NCI-H2171 treated with DMSO at 0.1 percent for 48 hours (cell line): ENCODE data around the gene RASA3.
"Not testable (repeated sequence)": the region's sequence is repeated elsewhere in the genome, so short reads cannot be mapped to it uniquely, and the experiment has no call there.

ENCODE experiments used
- DNase-seq: peaks from one replicate; lab custom pipeline; 2025; lab: John Stamatoyannopoulos, UW

RASA3 gene

DNA sequence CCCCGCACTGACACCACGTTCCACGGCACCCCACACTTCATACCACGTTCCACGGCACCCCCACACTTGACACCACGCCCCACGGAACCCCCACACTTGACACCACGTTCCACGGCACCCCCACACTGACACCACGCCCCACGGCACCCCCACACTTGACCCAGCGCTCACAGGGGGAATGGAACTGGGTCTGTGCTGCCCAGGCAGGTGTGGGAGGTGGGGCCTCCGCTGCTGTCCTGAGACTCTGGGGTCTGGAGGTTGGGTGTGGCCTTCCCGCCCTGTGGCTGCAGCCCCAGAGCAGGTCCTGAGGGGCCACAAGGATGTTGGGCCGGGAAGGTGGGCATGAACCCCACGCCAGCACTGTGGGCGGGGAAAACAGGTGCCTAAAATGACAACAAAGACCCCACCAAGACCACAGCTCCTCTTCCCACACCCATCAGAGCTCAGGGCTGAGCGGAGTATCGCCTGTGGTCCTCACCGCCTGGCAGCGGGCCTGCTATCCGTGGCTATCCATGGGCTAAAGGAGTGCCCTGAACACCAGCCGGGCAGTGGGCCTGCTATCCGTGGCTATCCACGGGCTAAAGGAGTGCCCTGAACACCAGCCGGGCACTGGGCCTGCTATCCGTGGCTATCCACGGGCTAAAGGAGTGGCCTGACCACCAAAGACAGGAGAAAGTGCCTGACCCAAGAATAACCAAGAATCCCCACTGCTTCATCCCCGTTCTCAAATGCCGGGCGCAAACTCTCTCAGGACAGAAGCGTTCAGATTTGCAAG, 98.7 kb downstream of the RASA3 start:
- DNase-seq, result no peak

DNA sequence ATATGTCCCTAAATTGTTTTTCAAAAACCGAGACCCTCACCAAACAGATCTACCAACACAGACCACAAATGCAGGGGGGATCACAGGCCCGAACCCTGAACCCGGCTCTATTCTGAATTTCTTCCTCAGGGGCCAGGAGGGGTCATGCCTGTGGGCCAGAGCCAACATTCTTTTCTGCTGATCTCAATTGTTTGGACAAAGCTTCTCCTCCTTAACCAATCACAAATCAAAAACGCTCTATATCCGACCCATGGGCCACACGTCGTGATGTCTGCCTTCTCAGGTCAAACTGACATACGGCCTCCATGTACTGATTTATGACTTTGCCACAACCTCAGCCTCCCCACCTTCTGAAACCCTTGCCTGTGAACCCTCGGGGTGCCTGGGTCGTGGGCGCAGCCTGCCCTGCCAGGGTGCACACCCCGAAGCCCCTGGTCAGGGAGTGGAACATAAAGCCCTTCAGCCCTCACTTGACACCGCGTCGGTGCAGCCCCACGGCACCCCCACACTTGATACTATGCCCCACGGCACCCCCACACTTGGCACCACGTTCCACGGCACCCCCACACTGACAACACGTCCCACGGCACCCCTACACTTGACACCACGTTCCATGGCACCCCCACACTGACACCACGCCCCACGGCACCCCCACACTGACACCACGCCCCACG, 100.2 kb downstream of the RASA3 start:
- DNase-seq, result no peak

DNA sequence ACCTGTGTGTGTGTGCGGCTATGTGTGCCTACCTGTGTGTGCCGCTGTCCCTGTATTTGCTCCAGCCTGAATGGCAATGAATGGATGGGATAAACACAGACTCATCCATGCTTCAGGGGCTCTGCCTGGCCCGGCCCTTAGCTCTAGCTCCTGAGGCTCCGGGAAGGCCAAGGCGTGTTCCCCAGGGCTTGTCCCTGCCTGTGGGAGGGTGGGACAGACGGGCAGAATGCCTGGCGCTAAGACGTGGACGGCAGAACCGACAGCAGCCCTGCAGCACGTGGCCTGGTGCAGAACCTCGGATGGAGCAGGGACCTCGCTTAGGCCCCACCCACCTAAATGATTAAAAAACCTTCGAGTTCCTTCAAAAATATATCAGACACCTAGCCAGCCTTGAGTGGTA, 100.8 kb downstream of the RASA3 start:
- DNase-seq, result no peak

- no peak for DNase-seq
These were observed 101.5 kb downstream of the RASA3 start for GRCh38 chr13:114030666-114031610.

GRCh38 chr13:114029866-114030625, 102.4 kb downstream of the RASA3 start:
- DNase-seq, result no peak

DNA sequence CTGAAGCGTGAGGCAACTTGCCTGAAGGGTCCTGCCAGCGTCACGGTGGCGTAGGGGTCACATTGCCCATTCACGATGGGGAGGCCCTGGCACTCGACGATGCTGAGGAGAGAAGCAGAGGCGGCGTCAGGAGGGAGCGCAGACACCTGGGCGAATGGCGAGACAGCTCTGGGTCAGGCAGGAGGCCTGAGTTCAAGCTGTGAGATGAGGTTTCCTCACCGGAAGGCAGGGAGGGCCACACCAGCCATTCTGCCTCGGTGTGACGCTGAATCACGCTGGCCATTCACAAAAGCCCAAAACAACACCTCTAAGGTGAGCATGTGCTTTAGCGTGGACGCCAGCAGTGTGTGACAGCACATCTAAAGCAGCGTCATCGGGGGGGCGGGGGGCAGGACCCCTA, 104.6 kb downstream of the RASA3 start:
- DNase-seq, result no peak

DNA sequence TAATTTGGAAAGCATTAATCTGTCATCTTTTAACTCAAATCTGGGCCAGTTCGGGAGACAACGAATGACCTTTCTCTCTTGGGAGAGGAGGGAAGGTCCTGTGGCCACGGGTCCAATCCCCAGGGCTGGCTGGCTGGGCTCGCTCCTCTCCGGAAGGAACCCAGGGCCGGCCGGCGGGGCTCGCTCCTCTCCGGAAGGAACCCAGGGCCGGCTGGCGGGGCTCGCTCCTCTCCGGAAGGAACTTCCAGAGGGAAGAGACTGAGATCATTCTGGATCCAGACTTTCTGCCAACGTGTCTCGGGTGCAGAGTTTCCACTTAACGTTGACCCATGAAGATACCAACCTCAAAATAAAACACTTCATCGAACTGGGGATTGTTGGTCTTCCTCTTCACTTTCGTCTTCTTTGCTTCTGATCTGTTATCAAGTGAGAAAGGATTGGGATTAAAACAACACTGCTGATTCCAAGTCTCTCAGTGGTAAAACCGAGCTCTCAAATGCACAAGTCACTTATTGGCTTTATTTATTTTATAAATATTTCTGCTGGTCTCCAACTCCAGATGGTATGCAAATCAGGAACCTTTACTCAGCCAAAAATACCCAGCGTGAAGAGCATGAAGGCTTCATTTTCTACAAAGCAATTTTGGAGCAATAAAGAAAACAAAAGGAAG, 105.2 kb downstream of the RASA3 start:
- DNase-seq, result no peak

DNA sequence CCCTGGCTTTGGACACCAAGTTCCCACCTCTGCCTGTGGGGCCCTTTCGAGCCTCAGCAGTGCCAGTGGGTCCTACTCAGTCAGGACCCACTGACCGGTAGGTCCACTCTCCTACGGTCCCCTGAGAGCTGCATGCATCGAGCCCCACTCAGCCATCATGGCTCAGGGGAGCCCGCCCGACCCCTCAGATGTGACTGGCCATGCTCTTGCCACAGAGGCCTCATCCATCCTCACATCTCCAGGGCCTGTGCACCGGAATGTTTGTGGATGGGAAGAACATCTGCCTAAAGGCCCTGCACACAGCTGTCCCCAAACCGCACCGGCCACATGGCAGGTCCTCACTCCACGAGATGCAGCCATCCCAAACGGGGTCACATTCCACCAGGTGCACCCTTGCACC, 105.9 kb downstream of the RASA3 start:
- no peak for DNase-seq

DNA sequence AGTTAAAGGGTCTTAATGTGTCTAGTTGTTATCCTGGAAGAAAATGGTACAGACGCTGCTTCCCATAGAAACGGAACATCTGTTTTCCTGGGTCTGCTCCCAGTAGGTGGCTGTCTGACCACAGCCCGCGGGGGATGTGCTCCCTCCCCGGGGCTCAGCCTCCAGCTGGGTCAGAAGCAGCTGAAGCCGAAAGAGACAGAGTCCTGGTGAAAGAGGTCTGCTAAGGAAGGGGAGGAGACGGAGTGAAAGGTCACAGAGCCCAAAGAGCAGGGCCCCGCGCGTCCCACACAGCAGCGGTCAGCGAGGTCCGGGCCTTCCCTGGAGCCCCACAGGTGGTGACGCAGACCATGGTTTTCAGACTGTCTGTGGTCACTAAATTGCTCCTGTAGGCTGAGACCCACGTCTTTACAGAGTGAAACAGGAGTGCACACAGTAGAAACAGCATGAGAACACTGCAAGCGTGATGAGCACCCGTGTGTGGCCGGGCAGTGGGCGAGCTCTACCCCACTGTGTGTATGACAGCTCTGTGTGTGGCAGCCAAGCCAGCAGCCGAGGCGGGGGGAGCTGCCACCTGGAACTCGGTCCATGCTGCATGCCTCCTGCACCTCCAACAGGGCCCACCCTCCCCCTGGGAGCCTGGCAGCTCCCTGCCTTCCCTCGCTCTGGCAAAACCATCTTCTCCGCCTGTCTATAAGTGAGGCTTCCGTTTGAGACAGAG, 106.5 kb downstream of the RASA3 start:
- peak; percentile 15 for DNase-seq

DNA sequence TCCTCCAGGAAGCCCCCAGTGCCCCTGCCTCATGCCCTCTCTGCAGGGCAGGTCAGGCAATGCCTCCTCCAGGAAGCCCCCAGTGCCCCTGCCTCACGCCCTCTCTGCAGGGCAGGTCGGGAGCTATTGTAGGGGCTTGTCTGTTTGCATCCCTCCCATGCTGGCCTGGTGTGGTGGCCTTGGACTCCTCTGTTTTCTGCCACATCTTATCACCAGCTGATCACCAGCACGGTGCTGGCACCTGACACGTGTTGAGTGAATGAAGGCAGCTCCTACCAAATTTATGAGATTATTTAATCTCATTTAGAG, 107.1 kb downstream of the RASA3 start:
- no peak for DNase-seq

DNA sequence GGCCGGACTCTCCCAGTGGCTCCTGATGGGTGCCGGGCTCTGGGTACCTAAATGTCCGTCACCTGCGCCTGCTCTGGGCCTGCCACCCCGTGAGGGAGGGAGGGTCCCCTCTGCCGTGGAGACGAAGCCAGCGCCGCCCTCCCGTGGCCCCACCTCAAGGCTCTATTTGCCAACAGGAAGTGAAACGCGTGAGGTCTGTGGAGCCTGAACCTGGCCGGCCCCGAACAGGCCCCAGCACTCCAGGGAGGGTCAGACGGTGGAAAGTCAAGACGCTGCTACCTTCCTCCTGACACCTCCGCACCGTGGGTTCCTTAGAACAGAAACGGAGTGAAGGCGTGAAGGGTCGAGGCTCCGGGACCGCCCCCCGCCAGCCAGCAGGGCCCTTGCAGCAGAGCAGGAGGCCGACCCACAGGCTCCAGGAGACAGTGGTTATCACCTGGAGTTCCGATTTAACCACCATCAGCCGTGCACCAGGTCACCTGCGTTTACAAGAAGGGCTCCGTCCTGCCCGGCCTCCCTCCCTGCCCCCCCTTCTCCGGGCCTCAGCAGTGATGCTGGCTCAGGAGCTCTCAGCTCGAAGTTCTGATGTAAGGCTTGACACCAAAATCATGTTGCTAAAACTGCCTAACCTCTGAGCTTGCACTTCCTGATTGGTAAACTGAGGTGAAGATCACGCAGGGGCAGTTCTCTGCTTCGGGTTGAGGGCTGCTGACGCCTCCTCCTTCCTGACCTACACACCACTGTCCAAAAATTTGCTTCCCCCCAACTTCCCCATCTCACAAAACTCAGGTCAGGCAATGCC, 107.6 kb downstream of the RASA3 start:
- no peak for DNase-seq

- DNase-seq, result no peak
These were observed 108.5 kb downstream of the RASA3 start for GRCh38 chr13:114023716-114024602.

DNA sequence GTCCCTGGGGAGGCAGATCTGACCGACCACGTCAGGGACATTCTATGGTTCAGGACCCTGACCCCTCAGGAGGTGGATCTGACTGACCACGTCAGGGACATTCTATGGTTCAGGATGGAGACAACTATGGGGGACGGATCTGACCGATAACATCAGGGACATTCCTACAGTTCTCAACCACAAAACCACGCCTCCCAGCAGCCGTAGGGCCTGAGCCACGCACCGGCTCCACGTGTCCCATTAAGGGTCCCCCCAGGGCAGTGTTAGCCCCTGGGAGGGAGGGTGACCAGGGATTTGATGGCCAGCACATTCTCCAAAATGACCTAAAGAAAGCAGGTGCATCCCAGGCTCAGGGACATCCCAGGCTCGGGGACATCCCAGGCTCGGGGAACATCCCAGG, 109.5 kb downstream of the RASA3 start:
- DNase-seq, result no peak

- no peak for DNase-seq
These were observed 110.1 kb downstream of the RASA3 start for GRCh38 chr13:114022309-114022669.

DNA sequence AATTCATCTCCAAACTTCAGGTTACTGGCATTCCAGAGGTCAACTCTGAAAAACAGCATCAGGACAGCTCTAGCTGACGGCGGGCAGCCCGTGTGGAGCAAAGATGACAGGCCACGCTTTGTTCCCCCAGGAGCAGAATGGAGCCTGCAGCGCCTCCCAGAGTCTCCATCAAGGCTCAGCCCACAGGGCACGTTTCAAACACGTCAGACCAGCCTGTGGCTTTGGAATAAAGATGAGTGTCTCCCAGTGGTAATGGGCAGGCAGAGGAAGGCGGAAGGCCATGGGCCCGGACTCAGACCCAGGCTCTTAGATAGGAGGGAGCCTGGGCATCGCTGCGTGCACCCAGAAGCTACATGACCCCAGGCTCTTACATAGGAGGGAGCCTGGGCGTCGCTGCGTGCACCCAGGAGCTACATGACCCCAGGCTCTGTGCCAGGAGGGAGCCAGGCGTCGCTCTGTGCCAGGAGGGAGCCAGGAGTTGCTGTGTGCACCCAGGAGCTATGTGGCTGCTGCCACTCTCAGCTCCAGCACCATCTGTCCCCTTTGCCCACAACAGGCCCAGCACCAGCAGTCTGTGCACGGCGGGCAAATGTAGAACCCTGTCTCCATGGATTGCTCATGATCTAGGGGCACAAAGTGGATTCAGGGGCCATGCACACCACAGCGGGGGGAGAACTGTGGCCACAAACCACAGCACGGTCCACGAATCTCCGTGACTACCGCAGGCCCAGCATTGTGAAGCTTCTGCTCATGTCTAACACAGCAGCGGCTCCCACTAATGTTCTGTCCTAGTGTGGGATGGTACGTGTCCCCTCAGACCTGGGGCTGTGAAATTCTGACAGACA, 110.7 kb downstream of the RASA3 start:
- peak; percentile 86 for DNase-seq

DNA sequence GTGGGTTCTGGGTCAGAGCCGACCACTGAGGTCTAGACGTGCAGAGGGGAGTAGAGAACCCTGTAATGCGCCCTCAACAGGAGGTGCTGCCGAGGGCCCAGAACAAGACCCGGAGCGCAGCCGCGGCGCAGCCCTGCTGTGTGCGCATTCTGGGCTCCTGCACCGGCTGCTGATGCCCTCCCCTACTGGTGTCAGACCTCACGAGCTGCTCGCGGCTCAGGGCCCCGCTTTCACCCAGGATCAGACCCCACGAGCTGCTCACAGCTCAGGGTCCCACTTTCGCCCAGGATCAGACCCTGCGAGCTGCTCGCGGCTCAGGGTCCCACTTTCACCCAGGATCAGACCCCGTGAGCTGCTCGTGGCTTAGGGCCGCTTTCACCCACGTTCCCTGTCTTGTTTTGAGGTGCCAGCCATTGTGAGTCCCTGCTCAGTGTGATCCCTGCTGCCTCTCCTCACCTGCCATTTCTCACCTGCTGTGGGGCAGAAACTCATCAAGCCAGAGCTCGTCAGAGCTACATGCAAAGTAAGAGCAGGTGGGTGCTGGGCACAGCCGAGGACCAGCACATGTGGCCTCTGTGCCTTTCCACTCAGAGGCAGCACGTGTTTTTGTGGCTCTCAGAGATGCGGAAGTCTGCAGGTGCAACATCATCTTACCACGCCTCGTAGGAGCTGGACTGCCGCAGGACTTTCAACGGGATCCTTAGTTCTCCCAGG, 111.5 kb downstream of the RASA3 start:
- no peak for DNase-seq

DNA sequence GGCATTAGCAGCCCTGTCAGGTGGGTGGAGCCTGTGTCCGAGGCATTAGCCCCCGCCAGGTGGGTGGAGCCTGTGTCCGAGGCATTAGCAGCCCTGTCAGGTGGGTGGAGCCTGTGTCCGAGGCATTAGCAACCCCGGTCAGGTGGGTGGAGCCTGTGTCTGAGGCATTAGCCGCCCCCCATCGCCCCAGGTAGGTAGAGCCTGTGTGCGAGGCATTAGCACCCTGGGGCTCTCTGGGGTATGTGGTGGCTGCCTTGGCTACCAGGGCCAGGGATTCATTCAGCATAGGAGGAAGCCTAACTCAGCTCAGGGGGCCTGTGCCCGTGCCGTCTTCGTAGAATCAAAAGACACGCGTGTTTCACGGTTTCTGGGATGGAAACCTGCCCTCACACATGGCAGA, 112.3 kb downstream of the RASA3 start:
- DNase-seq, result not testable (repeated sequence)
